ENCODE results near the gene MOV10L1.

- no peak for TF ChIP-seq CTCF (IDR thresholded peaks at IDR 0.05)
- no peak for TF ChIP-seq POLR2A (IDR thresholded peaks at IDR 0.05)
These were observed 88.7 kb downstream of the MOV10L1 start for GRCh38 chr22:50178471-50178864.

Measured in heart left ventricle (tissue), 13 donors.